ENCODE data around the gene ARHGAP6.

GRCh38 chrX:11451151-11451550, 214.6 kb downstream of the ARHGAP6 start:
- TF ChIP-seq ZBTB40 (IDR thresholded peaks at IDR 0.05) (no peak), ZBTB40 (CRISPR knock-in tag; IDR thresholded peaks at IDR 0.05) (no peak), ZNF160 (CRISPR knock-in tag; IDR thresholded peaks at IDR 0.05) (no peak), BORCS8-MEF2B (CRISPR knock-in tag; IDR thresholded peaks at IDR 0.05) (no peak), FOXK1 (CRISPR knock-in tag; IDR thresholded peaks at IDR 0.05; ENCODE audit: borderline replicate concordance, low read depth) (no peak), ONECUT2 (CRISPR knock-in tag; IDR thresholded peaks at IDR 0.05) (no peak), SOX13 (IDR thresholded peaks at IDR 0.05) (no peak), SOX13 (CRISPR knock-in tag; conservative IDR thresholded peaks at IDR 0.05 in 1 of 2, IDR thresholded peaks at IDR 0.05 in 1 of 2) (no peak)

Data from HepG2 (cell line).